ENCODE data around the gene INSR. TPM values are rescaled to one million over a fixed set of nuclear protein-coding genes. Genes with fewer than 3 reads are reported as not detected.
"Not testable (repeated sequence)": the region's sequence is repeated elsewhere in the genome, so short reads cannot be mapped to it uniquely, and the experiment has no call there.

Gene INSR
- total RNA-seq, 1 donor from 2014 or later, result 37.5 TPM

DNA sequence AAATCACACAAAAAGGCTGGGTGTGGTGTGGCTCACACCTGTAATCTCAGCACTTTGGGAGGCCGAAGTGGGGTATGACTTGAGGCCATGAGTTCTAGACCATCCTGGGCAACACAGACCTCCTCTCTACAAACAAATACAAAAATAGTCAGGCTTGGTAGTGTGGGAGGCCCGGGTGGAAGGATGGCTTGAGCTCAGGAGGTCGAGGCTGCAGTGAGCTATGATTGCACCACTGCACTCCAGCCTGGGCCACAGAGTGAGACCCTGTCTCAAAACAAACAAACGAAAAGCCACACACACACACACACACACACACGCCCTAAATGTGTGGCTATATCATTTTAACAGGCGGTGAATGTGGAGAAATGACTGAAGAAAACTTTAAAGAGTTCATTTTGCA is 225.6 kb downstream of the INSR start:
- intact Hi-C loops (cut with DNase I), result no loop called here

DNA sequence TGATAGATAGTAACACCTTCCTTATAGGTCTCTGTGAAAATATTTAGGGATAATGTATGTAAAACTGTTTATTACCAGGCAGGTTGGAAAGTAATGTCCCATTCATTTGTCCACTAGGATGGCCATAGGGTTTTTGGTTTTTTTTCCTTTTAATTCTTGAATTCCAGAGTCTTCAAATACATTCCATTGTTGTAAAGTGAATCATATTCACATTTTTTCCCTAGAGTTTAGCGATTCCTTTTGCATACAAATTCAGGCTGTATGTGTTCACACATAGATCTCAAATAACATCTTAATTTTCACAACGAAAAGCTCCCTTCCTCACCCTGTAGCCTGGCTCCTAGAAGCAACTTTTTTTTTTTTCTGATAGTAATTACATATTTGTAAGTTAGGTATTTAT is 226.5 kb downstream of the INSR start:
- no peak for DNase-seq
- H3K4me3 ChIP-seq, result no peak overlapping the region
- H3K27me3 ChIP-seq, result no peaks in the 10 kb centered on the region
- peaks cover 8% of the 10 kb centered on the region for H3K4me1 ChIP-seq
- H3K9me3 ChIP-seq, result no peaks in the 10 kb centered on the region
- no peak for ATAC-seq
- peaks cover 20% of the 10 kb centered on the region for H3K36me3 ChIP-seq
- intact Hi-C loops (cut with DNase I), result no loop called here
- TF ChIP-seq, protein P1, sequence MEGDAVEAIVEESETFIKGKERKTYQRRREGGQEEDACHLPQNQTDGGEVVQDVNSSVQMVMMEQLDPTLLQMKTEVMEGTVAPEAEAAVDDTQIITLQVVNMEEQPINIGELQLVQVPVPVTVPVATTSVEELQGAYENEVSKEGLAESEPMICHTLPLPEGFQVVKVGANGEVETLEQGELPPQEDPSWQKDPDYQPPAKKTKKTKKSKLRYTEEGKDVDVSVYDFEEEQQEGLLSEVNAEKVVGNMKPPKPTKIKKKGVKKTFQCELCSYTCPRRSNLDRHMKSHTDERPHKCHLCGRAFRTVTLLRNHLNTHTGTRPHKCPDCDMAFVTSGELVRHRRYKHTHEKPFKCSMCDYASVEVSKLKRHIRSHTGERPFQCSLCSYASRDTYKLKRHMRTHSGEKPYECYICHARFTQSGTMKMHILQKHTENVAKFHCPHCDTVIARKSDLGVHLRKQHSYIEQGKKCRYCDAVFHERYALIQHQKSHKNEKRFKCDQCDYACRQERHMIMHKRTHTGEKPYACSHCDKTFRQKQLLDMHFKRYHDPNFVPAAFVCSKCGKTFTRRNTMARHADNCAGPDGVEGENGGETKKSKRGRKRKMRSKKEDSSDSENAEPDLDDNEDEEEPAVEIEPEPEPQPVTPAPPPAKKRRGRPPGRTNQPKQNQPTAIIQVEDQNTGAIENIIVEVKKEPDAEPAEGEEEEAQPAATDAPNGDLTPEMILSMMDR (IDR thresholded peaks at IDR 0.05), result no peak
- H3K27ac ChIP-seq, result no peak overlapping the region

More for the DNA sequence above, 225.6 kb downstream of the INSR start:
- no peak overlapping the region for H3K27ac ChIP-seq
- ATAC-seq (no peak), DNase-seq (no peak)
- no peaks in the 10 kb centered on the region for H3K9me3 ChIP-seq
- H3K36me3 ChIP-seq, result peaks cover 29% of the 10 kb centered on the region
- H3K4me1 ChIP-seq, result peaks cover 8% of the 10 kb centered on the region
- TF ChIP-seq, protein P1 (IDR thresholded peaks at IDR 0.05), result no peak
- H3K4me3 ChIP-seq, result peak overlapping the region; percentile 13
- H3K27me3 ChIP-seq, result no peaks in the 10 kb centered on the region

DNA sequence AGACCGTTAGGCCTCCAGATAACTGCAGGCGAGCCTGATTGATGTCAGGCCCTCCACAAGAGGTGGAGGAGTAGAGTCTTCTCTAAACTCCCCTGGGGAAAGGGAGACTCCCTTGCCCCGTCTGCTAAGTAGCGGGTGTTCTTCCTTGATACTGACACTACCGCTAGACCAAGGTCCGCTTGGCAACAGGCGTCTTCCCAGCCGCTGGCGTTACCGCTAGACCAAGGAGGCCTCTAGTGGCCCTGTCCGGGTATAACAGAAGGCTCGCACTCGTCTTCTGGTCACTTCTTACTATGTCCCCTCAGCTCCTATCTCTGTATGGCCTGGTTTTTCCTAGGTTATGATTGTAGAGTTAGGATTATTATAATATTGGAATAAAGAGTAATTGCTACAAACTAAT is 227.1 kb downstream of the INSR start:
- ATAC-seq; H3K4me3 ChIP-seq; DNase-seq; intact Hi-C loops (cut with DNase I); H3K4me1 ChIP-seq; H3K27me3 ChIP-seq; H3K27ac ChIP-seq; H3K9me3 ChIP-seq: not testable (repeated sequence)
- TF ChIP-seq, protein P1 (IDR thresholded peaks at IDR 0.05), result peak; percentile 32
- peaks cover 14% of the 10 kb centered on the region for H3K36me3 ChIP-seq

DNA sequence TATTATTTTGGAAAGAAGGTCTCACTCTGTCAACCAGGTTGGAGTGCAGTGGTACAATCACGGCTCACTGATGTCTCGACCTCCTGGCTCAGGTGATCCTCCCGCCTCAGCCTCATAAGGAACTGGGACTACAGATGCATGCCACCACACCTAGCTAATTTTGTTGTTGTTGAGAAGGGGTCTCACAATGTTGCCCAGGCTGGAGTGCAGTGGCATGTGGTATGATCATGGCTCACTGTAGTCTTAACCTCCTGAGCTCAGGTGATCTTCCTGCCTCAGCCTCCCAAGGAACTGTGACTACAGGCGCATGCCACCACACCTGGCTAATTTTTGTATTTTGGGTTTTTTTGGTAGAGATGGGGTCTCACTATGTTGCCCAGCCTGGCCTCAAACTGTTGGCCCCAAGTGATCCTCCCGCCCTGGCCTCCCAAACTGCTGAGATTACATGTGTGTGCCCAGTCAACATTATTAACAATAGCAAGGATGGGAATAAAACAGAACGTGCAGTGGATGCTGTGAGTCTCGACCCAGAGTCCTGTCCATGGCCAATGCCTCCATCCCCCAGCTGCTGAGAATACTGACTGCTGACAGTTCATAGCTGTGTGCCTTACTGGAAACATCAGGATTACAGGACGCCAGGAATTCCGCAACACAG is 230.3 kb downstream of the INSR start:
- no peak overlapping the region for H3K27ac ChIP-seq
- no peaks in the 10 kb centered on the region for H3K36me3 ChIP-seq
- H3K27me3 ChIP-seq, result no peaks in the 10 kb centered on the region
- TF ChIP-seq, protein P1 (IDR thresholded peaks at IDR 0.05), result no peak
- ATAC-seq, result no peak
- intact Hi-C loops (cut with DNase I), result no loop called here
- no peak overlapping the region for H3K4me3 ChIP-seq
- H3K9me3 ChIP-seq, result no peaks in the 10 kb centered on the region
- no peaks in the 10 kb centered on the region for H3K4me1 ChIP-seq
- no peak for DNase-seq

DNA sequence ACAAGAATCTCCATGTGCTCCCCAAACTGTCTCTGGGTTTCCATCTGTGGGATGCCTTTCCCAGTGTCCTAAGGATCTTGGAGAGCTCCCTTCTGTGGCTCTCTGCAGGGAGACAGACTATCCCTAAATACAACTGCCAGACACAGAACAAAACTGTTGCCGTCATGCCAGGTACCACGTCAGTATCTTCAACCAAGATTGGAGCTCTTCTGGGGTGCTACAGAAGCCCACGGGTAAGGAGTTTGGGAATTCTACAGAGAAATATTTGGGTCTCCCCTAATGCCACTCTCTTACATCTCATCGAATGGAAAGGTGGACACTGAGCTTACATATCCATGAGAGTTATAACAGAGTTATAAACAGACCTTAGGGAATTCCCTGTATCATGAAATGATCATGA is 230.9 kb downstream of the INSR start:
- Histone ChIP-seq H3K36me3 (no peaks in the 10 kb centered on the region), H3K27me3 (no peaks in the 10 kb centered on the region), H3K27ac (no peak overlapping the region), H3K9me3 (no peaks in the 10 kb centered on the region), H3K4me1 (no peaks in the 10 kb centered on the region), H3K4me3 (no peak overlapping the region)
- intact Hi-C loops (cut with DNase I), result no loop called here
- TF ChIP-seq, protein P1 (IDR thresholded peaks at IDR 0.05), result no peak
- DNase-seq, result no peak
- ATAC-seq, result no peak

Other genes with a start within 250 kb of the INSR start
- gene MBD3L2, start 245.1 kb downstream of the INSR start, total RNA-seq, result not detected
- not detected for gene MBD3L3, start 235.7 kb downstream of the INSR start, total RNA-seq
- 11.1 TPM for gene ZNF557, start 224.7 kb downstream of the INSR start, total RNA-seq
- 50.4 TPM for gene ARHGEF18, start 54.5 kb upstream of the INSR start, total RNA-seq
- gene PEX11G, start 194.6 kb upstream of the INSR start, total RNA-seq, result 3.6 TPM
- 56.9 TPM for gene ZNF358, start 221.7 kb upstream of the INSR start, total RNA-seq
- 55.0 TPM for gene MCOLN1, start 228.2 kb upstream of the INSR start, total RNA-seq
- 190 TPM for gene PNPLA6, start 241.3 kb upstream of the INSR start, total RNA-seq